GM12864 (cell line): ENCODE measurements around the gene HOXB4.

Source experiments
- DNase-seq: peaks from one replicate; pipeline ENCODE4 v3.0.0-alpha.2; 2011; ENCODE audit warnings: low read depth
- H3K4me3 ChIP-seq: 2 replicates; pipeline ENCODE4 v1.5.1; 2011; ENCODE audit warnings: mild to moderate bottlenecking, low read depth, low read length, control low read depth
- CTCF ChIP-seq: IDR thresholded peaks from 2 replicates; pipeline ENCODE4 v1.5.1; 2011; ENCODE audit warnings: low read depth, mild to moderate bottlenecking, moderate library complexity, low read length, control low read depth, inconsistent platforms; ENCODE audit errors: missing control alignments

The HOXB4 gene

GRCh38 chr17:48558057-48558830 is 19.9 kb downstream of the HOXB4 start:
- no peak for DNase-seq
- no peak for TF ChIP-seq CTCF
- no peak overlapping the region for H3K4me3 ChIP-seq

DNA sequence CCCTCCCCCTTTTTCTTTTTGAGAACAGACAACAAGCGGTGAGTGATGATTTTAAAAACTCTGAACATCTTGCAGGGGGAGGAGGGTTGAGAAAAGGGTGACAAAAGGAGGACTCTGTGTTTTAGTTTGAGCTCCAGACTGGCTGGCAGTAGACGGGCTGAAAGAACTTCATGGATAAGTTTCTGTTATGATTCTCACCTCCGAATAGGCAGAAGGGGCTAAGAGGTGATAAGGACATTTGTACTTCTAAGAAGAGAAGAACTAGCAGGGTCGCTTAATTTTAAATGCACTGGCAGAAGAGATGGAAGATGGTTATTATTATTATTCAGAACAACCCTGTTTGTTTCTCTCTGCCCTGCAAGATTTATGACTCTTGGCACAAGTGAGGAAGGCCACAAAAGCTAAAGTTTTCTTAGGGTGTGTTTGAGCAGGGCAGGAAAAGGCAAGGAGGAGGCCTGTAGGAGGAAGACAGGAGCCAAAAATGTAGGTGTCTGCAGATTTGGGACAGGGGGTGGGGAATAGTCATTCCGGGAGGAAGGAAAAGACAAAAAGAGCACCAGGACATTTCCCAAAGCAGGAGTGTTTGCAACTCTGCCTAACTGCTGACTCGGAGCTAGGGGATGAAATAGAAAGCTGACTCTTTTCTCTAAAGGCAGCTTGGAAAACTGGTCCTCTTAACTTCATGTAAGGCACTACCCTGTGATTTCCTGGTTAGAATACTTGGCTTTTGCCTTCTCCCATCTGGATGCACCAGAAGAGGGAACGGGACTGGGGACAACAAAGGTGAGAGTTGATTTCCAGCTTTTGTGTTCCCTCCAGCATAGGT is 21.4 kb downstream of the HOXB4 start:
- TF ChIP-seq CTCF: no peak
- DNase-seq: no peak
- H3K4me3 ChIP-seq: no peak overlapping the region

GRCh38 chr17:48556229-48556575 is 21.9 kb downstream of the HOXB4 start:
- TF ChIP-seq CTCF: no peak
- no peak for DNase-seq
- no peak overlapping the region for H3K4me3 ChIP-seq

- H3K4me3 ChIP-seq: no peak overlapping the region
- no peak for TF ChIP-seq CTCF
- DNase-seq: no peak
Observed at GRCh38 chr17:48555258-48556228, 22.6 kb downstream of the HOXB4 start.

GRCh38 chr17:48554412-48555257 is 23.5 kb downstream of the HOXB4 start:
- no peak for TF ChIP-seq CTCF
- no peak for DNase-seq
- H3K4me3 ChIP-seq: no peak overlapping the region

- TF ChIP-seq CTCF: no peak
- no peak overlapping the region for H3K4me3 ChIP-seq
Observed at GRCh38 chr17:48553826-48554225, 24.3 kb downstream of the HOXB4 start.

More at GRCh38 chr17:48553826-48554225, 24.3 kb downstream of the HOXB4 start:
- no peak for DNase-seq
